Stimulated activated CD8-positive, alpha-beta memory T cell treated with anti-CD3 and anti-CD28 coated beads, Interleukin-15, amount 100 ng/mL, for 48 hours (primary cell): Measurements from ENCODE around the gene ZHX3.

Source experiments
- DNase-seq, 2 donors: peaks; one replicate each; pipeline ENCODE4 v3.0.0-alpha.2; 2020; ENCODE audit warnings: low read depth in 2 of 2

The ZHX3 gene

GRCh38 chr20:41353530-41353929 is 36.0 kb upstream of the ZHX3 start:
- DNase-seq: no peak

GRCh38 chr20:41352666-41353065 is 35.1 kb upstream of the ZHX3 start:
- no peak for DNase-seq

GRCh38 chr20:41352106-41352505 is 34.6 kb upstream of the ZHX3 start:
- DNase-seq: no peak

GRCh38 chr20:41350408-41350962 is 33.0 kb upstream of the ZHX3 start:
- DNase-seq: no peak

- DNase-seq: no peak
Measured at GRCh38 chr20:41349943-41350342, 32.4 kb upstream of the ZHX3 start.

- no peak for DNase-seq
Measured at GRCh38 chr20:41349266-41349665, 31.7 kb upstream of the ZHX3 start.

- DNase-seq: no peak
Measured at GRCh38 chr20:41348430-41349172, 31.1 kb upstream of the ZHX3 start.

GRCh38 chr20:41347523-41348429 is 30.2 kb upstream of the ZHX3 start:
- DNase-seq: no peak

- DNase-seq: no peak
Measured at GRCh38 chr20:41345729-41346067, 28.2 kb upstream of the ZHX3 start.

- DNase-seq: no peak
Measured at GRCh38 chr20:41344938-41345728, 27.6 kb upstream of the ZHX3 start.

- no peak for DNase-seq
Measured at GRCh38 chr20:41344477-41344876, 26.9 kb upstream of the ZHX3 start.

- no peak for DNase-seq
Measured at GRCh38 chr20:41342474-41343464, 25.2 kb upstream of the ZHX3 start.

GRCh38 chr20:41340327-41341055 is 23.0 kb upstream of the ZHX3 start, which contains the start of gene LPIN3:
LPIN3 (plus strand) TSS chr20:41340821; CDS start chr20:41345804, 4,983 bp downstream.
- DNase-seq: peak; percentile 29 to 49

GRCh38 chr20:41339957-41340326 is 22.4 kb upstream of the ZHX3 start:
- DNase-seq: peak; percentile 69 to 70

GRCh38 chr20:41336711-41337492 is 19.4 kb upstream of the ZHX3 start:
- no peak for DNase-seq

- no peak for DNase-seq
Measured at GRCh38 chr20:41335591-41335990, 18.1 kb upstream of the ZHX3 start.

- no peak for DNase-seq
Measured at GRCh38 chr20:41334443-41335421, 17.2 kb upstream of the ZHX3 start.

GRCh38 chr20:41334036-41334435 is 16.5 kb upstream of the ZHX3 start:
- DNase-seq: no peak
